Osteoblast (primary cell): ENCODE data around the gene ARHGAP21. TPM values are rescaled to one million over a fixed set of nuclear protein-coding genes. Genes with fewer than 3 reads are reported as not detected.
"Not testable (repeated sequence)": the region's sequence is repeated elsewhere in the genome, so short reads cannot be mapped to it uniquely, and the experiment has no call there.

Source experiments
- DNase-seq: peaks from one replicate; pipeline ENCODE4 v3.0.0; 2011; ENCODE audit warnings: low spot score, mixed read lengths; ENCODE audit not compliant: insufficient read length; ENCODE audit errors: missing footprints
- H2AFZ ChIP-seq: 2 replicates; pipeline ENCODE4 v1.6.0; 2011; ENCODE audit warnings: mild to moderate bottlenecking, low read length
- H3K27ac ChIP-seq: 2 replicates; pipeline ENCODE4 v1.5.1; 2011; ENCODE audit warnings: mild to moderate bottlenecking, low read depth, low read length, moderate library complexity
- H3K27me3 ChIP-seq: 2 replicates; pipeline ENCODE4 v1.6.0; 2012; ENCODE audit warnings: mild to moderate bottlenecking, control low read depth, inconsistent platforms, low read length, moderate library complexity; ENCODE audit not compliant: insufficient read depth
- H3K36me3 ChIP-seq: 2 replicates; pipeline ENCODE4 v1.5.1; 2011; ENCODE audit warnings: mild to moderate bottlenecking, low read length, control low read depth, moderate library complexity; ENCODE audit not compliant: insufficient read depth
- H3K4me1 ChIP-seq: 2 replicates; pipeline ENCODE4 v1.5.1; 2011; ENCODE audit warnings: mild to moderate bottlenecking, low read length, control low read depth, moderate library complexity; ENCODE audit not compliant: insufficient read depth
- H3K4me2 ChIP-seq: 2 replicates; pipeline ENCODE4 v1.6.0; 2011; ENCODE audit warnings: mild to moderate bottlenecking, low read length; ENCODE audit not compliant: insufficient read depth
- H3K4me3 ChIP-seq: fragments of 200-600 bp; sonication (generic); 3 replicates; pipeline ENCODE4 v1.5.1; 2012; ENCODE audit warnings: mild to moderate bottlenecking, low read length, inconsistent platforms; ENCODE audit not compliant: insufficient read depth
- H3K79me2 ChIP-seq: 2 replicates; pipeline ENCODE4 v1.6.0; 2012; ENCODE audit warnings: mild to moderate bottlenecking, low read length, control low read depth, inconsistent platforms; ENCODE audit not compliant: insufficient read depth
- H3K9me3 ChIP-seq: 2 replicates; pipeline ENCODE4 v1.5.1; 2011; ENCODE audit warnings: low read depth, low read length, control low read depth
- H4K20me1 ChIP-seq: 2 replicates; pipeline ENCODE4 v1.6.0; 2012; ENCODE audit warnings: mild to moderate bottlenecking, low read length, control low read depth; ENCODE audit not compliant: insufficient read depth
- CTCF ChIP-seq: IDR thresholded peaks from 2 replicates; pipeline ENCODE4 v1.5.1; 2011; ENCODE audit warnings: mild to moderate bottlenecking, low read depth, low read length, moderate library complexity; ENCODE audit errors: extremely low read depth
- total RNA-seq: library from RNA; depleted of rRNA; stranded (reverse); fragments of >200 nt; gene quantifications from 2 replicates; pipeline ENCODE4 v1.2.3, GENCODE V29; 2012

Gene ARHGAP21
- total RNA-seq, 1 donor = 140 TPM

DNA sequence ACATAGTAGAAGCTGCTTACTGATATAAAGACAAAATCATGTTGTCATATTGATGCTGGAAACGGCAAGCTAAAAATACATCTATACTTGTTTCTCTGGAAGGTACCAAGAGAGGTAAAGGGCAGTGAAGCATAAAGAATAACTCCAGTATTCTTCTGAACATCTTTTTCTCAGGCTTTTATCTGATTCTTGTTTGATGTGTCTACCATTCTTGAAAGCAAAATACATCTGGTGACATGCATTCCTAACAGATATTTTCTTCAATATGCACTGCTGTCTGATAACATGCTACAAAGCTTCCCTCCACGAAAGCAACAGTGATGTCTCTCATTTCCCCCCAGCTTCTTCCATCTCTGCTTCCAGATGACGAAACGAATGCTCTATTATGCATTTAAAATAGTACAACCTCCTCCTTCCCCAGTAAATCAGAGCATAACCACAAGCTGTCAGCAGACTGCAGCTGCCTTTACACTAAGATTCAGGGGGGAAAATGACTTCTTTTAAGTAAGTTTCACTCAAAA is 100.8 kb downstream of the ARHGAP21 start:
- no peaks in the 10 kb centered on the region for H4K20me1 ChIP-seq
- H3K79me2 ChIP-seq = peaks cover 14% of the 10 kb centered on the region
- no peak overlapping the region for H3K4me3 ChIP-seq
- no peak for TF ChIP-seq CTCF
- DNase-seq = no peak
- H3K36me3 ChIP-seq = peaks cover 11% of the 10 kb centered on the region
- H2AFZ ChIP-seq = no peak overlapping the region
- H3K27ac ChIP-seq = peak overlapping the region; percentile 2
- peaks cover 15% of the 10 kb centered on the region for H3K4me1 ChIP-seq
- no peak overlapping the region for H3K4me2 ChIP-seq
- H3K27me3 ChIP-seq = no peaks in the 10 kb centered on the region
- H3K9me3 ChIP-seq = no peaks in the 10 kb centered on the region

DNA sequence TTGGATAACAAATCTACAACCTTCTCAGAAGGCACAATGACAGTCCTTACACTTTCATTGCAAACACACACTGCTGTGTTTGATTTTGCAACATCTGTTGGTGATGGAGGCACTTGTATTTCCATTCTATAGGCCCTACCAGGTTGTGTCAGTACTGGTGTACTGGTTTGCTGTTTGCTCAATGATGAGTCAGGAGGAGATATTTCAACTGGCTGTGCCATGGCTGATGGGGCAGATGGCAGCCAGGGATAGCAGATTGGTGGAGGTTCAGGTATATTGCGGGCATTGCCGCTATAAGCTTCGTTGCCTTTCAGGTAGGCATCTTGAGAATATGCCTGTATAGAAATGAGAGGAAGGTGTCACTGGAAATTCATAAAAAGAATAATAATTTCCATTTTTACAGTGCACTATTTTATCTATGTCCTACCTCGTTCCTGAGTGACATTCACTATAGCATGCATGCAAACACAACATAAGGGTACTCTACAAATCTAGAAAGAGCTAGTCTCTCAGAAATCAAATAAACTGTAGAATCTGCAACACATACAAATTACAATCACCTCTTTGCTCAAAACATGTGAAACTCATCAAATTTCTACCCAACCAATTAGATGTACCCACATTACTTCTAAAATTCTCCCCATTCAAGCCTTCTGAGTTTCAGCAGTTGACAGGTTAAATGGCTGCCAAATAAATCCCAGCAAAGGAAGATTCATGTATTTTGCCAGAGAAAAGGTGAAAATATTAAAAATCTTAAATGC is 102.5 kb downstream of the ARHGAP21 start:
- not testable (repeated sequence) for H2AFZ ChIP-seq, H3K27me3 ChIP-seq, H3K4me3 ChIP-seq, H3K4me2 ChIP-seq, H3K27ac ChIP-seq, DNase-seq, H3K9me3 ChIP-seq, H4K20me1 ChIP-seq
- peaks cover 11% of the 10 kb centered on the region for H3K36me3 ChIP-seq
- H3K4me1 ChIP-seq = peaks cover 16% of the 10 kb centered on the region
- peaks cover 14% of the 10 kb centered on the region for H3K79me2 ChIP-seq

DNA sequence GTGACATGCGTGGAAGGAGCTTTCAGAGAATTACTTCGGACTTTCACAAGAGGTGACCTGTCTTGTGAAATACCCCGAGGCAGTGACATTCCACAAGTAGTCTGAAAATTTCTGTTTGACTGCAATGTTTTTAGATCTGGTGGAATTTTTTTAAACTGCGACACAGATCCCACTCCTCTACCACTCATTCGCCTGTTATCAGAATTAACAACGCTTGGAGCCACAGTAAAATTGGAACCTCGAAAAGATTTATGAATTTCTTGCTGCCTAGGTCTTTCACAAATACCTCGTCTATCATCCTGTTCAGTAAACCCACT is 103.7 kb downstream of the ARHGAP21 start:
- not testable (repeated sequence) for DNase-seq, H3K4me3 ChIP-seq, H3K9me3 ChIP-seq, H3K27me3 ChIP-seq, H2AFZ ChIP-seq, H3K4me2 ChIP-seq, H4K20me1 ChIP-seq, H3K27ac ChIP-seq
- Histone ChIP-seq H3K4me1 (peaks cover 18% of the 10 kb centered on the region), H3K36me3 (peaks cover 16% of the 10 kb centered on the region), H3K79me2 (peaks cover 17% of the 10 kb centered on the region)

GRCh38 chr10:24619291-24619993 is 104.2 kb downstream of the ARHGAP21 start:
- H3K79me2 ChIP-seq = peaks cover 17% of the 10 kb centered on the region

DNA sequence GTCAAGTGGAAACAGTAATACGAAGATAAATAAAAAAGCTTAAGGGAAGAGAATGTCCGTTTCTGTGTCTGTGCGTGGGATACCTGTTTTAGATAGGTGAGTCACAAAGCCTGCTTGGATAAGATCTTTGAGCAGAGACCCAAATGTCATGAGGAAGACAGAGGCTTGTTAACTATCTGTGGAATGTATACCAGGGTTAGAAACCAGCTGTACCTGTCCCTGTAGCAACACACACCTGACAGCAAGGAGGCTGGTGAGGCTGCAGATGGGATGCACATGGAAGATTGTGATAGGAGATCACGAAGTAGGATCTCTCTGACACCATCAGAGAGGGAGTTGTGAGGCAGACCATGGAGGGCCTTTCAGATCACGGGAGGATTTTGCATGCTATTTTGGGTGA is 105.3 kb downstream of the ARHGAP21 start:
- no peak for DNase-seq
- no peak overlapping the region for H3K4me2 ChIP-seq
- H3K4me1 ChIP-seq = peaks cover 11% of the 10 kb centered on the region
- no peak for TF ChIP-seq CTCF
- H3K27ac ChIP-seq = no peak overlapping the region
- no peaks in the 10 kb centered on the region for H4K20me1 ChIP-seq
- no peaks in the 10 kb centered on the region for H3K9me3 ChIP-seq
- no peaks in the 10 kb centered on the region for H3K27me3 ChIP-seq
- H2AFZ ChIP-seq = no peak overlapping the region
- H3K79me2 ChIP-seq = peaks cover 24% of the 10 kb centered on the region
- peaks cover 16% of the 10 kb centered on the region for H3K36me3 ChIP-seq
- H3K4me3 ChIP-seq = no peak overlapping the region

More at GRCh38 chr10:24619291-24619993, 104.2 kb downstream of the ARHGAP21 start:
- H3K9me3 ChIP-seq, DNase-seq, H3K4me3 ChIP-seq, H3K27ac ChIP-seq, H3K27me3 ChIP-seq, H2AFZ ChIP-seq, H4K20me1 ChIP-seq, H3K4me2 ChIP-seq: not testable (repeated sequence)
- Histone ChIP-seq H3K4me1 (peaks cover 18% of the 10 kb centered on the region), H3K36me3 (peaks cover 16% of the 10 kb centered on the region)
